Activated CD8-positive, alpha-beta memory T cell treated with anti-CD3 and anti-CD28 coated beads, Interleukin-2, amount 50 U/mL, for 48 hours (primary cell): ENCODE measurements around the gene CDH15.
"Not testable (repeated sequence)": the region's sequence is repeated elsewhere in the genome, so short reads cannot be mapped to it uniquely, and the experiment has no call there.

Experiments used
- DNase-seq: peaks from one replicate; pipeline ENCODE4 v3.0.0-alpha.2; 2020

Gene CDH15

DNA sequence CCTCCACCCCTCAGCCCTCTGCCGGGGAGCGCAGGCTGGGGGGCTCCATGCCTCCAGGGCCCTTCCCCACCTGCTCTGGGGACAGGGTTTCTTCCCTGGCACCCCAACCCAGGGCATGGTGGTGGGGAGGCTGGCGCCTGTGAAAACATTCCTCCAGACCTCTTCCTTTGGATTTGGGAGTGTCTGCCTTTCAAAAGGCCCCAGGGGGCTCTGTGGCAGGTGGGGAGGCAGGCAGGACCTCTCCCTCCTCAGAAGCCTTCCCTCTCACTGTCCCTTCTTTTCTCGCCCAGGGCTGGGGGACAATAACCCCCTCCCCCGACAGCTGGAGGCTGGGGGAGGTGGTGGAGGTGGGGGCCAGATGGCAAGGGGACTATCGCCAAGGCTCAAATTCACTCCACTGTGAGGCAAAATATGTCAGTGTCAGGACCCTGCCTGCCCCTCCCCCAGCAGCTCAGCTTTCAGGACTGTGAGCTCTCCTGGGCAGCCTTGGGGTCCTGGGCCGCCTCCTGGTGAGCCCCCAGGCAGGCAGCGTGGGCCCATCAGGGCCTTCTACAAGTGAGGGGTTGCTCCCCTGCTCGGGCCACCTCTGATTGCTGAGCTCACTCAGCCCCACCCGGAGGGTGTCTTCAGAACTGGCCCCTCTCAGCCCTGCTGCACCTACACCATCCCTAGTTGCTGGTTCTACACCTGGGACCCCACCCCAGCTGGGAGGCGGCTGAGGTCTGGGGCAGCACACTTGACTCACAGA lies 1.8 kb downstream of the CDH15 start:
- DNase-seq: no peak

DNA sequence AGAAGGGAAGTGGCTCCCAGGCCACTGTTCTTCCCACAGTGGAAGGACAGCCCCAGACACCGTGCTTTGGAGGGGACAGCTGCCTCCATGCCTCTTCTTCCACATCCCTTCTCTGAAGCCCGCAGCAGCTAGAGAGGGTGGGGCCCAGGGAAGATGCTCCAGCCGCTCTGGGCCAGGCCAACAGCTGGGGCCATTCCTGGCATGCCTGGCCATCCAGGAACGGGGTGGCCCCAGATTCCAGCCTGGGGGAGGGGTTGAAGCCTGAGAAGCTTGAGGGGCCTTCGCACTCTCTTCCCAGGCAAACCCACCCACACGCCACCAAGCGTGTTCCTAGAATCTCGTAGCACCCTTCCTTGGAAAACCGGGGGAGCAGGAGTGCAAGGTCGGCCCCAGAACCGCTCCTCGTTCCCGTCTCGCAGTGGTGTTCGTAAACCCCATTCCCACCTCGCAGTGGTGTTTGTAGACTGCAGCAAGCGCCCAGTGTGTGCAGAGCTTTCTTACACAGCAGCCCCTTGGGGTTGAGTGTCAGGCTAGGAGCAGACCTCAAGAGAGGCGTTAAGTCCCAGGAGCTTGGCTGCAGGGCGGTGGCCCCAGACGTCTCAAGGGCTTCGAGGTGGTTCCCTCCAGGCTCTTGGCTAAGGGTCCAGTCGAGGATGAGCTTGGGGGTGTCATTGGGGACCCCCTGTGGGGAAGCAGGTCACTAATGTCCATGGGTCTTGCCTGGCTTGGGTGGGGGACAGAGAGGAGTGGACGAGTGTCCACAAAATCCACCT lies 2.7 kb downstream of the CDH15 start:
- DNase-seq: no peak

DNA sequence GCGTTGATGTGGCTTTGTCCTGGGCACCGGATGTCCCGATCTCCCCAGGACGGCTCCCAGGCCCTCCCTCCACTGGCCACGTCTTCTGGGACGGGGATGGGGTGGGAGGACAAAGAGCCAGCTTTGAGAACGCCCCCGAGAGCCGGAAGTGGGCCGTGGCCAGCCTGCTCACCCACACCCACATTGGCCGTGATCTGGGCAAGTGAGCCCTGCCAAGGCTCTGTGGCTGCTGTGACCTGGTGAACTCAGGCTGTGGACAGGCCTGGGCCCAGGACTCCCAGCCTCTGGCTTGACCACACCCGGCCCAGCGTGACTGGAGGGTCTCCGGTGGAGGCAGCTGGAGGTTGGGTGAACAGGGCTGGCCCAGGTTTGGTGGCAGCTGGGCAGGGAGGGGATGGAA lies 3.3 kb downstream of the CDH15 start:
- DNase-seq: no peak

DNA sequence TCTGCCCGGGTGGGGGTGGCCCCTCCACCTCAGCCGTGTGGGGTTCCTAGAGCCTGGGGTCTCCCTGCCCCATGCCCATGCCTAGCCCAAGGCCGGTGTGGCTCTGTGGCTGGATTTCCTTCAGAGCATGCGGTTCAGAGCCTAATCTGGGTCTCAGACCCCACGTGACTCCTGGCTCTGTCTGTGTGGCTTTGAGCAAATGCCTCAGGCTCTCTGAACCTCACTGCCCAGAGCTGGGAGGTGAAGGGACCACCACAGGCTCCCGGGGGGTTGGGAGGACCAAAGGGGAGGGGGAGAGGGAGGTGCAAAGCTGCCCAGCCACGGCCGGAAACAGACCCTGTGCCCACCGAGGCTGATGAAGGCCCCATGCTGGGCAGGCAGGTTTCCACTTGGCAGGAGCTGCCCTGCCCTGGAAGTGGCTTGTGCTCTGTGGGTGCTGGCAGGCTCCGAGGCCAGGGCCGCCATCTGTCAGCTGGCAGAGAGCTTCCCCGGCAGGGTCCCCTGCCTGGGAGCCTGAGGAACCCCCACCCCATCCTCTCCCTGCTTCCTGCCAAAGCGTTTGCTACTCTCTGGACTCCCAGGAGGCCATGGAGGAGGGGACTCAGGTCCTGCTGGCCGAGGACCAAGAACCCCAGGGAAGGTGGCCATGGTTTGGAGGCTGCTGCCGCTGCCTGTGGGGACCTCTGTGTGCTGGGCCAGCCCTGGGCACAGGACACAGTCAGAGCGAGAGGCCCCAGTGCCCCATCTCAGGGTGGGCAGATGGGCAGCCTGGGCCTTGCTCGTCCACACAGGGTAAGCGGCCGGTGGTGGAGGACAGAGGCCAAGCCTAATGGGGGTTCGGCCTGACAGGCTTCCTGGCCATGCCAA lies 4.0 kb downstream of the CDH15 start:
- DNase-seq: no peak

DNA sequence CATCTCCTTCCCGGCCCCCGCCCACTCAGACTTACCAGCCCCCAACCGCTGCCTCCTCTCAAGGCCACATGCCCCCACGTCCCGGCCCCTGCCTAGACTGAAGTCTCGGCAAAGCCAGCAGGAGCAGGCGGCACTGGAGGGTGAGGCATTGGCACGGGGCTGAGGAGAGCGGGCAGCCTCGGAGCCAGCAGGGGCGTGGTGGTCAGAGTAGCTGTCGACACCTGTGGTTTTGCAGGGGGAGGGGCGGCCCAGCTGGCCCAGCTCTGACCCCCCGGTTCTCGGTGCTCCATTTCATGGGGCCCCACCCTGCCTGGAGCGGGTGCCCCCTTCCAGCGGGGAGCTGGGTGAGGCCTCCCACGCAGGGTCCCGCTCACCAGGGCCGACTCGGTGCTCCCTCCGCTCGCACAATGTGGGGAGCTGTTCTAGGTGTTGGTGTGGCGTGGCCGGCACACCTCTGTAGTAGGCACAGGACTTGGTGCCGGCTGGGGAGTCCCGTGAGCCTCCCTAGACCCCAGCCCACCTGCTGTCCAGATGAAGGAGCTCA lies 4.7 kb downstream of the CDH15 start:
- DNase-seq: no peak

DNA sequence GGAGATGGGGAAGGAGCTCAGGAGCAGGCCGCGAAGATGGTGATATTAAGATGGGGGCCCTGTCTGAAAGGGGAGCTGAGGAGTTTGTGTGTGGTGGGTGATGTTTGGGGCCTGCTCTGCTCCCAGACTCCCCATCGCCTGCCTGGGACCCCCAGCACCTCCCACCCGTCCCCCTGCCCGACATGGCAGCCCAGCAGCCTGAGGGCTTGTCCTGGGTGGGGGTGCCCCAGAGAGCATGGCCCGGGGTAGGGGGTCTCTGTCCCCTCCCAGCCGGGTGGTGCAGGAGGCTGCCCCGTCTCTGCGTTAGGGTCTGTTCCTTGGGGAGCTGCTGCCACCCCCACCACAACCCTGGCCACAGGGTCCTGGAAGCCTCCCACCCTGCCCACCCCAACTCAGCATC lies 5.2 kb downstream of the CDH15 start:
- no peak for DNase-seq

DNA sequence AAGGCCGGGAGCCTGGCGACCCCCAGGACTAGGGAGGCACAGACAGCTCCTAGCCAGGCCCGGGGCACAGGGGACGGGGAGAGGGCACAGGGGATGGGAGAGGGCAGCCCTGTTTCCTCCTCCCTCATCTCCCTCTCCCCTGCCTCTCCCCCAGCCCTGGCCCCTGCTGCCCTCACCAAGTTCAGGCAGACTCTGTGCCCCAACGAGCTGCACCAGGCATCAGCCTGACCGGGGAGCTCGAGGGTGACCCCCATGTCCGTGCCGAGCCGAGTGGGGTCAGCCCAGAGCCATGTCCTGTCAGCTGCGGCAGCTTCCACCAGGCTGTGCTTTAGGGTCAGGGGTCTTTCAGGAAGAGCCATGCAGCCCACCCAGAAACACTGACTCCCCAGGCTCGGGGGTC lies 6.0 kb downstream of the CDH15 start:
- no peak for DNase-seq

DNA sequence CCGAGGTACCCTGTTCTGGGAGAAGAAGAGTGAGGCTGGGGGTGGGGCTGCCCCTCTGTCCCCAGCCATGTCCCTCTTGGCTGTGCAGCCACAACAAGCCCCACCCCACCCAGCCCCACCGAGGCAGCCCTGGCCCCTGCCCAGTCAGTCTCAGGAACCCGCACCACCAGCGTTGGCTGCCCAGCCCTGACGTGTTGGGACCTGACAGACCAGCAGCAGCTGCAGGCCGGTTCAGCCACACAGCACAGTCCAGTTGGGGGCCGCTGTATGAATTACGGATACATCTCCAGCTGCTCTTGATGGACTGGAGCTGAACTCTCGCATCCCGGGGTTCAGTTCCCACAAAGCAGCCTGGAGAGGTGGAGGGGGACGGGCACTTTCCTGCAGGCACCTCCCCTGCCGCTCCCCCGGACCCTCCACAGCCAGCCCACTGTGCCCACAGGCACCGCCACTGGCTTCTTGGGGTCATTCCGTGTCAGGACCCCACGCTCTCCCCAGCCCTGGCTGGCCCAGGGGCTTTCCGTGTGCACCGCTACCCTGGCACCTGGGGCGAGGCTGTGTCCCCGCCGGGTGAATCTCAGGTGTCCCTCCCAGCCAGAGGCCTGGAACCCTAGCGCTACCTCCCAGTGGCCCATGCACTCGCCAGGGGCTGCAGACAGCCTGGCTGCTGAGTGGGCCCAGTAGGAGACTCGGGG lies 7.1 kb downstream of the CDH15 start:
- no peak for DNase-seq

DNA sequence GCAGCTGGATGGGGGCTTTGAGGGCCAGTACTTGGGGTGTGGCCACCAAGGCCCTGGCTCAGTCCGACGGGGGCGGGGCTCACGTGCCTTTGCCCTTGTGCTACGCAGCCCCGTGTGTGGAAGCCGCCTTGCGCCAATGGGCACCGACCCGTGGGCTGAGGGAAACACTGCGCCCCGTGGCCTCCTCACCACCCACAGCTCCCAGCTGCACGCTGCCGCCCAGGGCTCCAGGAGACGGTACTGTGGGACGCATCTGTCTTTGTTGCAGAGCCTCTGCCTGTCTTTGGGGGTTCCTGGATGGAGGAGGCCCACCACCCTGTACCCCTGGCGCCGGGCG lies 7.6 kb downstream of the CDH15 start:
- DNase-seq: no peak

DNA sequence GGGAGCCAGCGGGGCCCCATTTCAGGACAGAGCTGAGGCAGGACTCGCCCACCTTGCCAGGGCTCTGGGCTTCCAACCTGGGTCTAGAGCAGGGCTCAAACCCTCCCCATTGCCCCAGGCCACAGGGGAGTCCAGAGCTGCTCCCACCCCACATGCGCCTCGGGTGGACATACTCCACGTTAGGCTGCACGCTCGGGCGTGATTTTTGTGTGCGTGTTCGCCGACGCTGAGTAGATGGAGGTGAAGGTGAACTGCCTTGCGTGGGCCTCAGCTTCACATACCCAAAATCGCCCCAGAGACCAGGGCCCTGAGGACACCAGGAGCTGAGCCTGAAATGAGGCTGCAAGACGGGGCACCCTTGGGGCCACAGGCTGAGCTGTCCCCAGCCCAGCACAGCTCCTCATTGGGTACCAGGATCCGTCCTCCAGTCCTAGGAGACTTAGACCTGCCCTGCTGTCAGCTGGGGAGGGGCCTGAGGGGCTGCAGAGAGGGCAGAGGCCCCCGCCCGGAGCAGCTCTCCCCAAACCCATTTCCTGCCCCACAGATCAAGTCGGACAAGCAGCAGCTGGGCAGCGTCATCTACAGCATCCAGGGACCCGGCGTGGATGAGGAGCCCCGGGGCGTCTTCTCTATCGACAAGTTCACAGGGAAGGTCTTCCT lies 8.2 kb downstream of the CDH15 start:
- DNase-seq: no peak

DNA sequence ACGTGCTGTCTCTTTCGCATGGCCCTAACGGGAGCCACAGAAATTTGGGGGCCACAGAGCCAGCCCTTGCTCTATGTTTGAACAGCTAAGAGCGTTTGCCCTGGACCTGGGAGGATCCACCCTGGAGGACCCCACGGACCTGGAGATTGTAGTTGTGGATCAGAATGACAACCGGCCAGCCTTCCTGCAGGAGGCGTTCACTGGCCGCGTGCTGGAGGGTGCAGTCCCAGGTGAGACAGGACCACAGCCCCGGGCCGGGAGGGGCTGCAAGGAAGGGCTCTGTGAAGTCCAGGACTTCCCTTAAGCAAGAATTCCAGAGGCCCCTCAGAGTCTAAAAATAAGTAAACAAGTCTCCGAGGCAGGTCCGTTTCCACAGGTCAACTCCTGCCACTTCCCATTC lies 11.9 kb downstream of the CDH15 start:
- DNase-seq: no peak

DNA sequence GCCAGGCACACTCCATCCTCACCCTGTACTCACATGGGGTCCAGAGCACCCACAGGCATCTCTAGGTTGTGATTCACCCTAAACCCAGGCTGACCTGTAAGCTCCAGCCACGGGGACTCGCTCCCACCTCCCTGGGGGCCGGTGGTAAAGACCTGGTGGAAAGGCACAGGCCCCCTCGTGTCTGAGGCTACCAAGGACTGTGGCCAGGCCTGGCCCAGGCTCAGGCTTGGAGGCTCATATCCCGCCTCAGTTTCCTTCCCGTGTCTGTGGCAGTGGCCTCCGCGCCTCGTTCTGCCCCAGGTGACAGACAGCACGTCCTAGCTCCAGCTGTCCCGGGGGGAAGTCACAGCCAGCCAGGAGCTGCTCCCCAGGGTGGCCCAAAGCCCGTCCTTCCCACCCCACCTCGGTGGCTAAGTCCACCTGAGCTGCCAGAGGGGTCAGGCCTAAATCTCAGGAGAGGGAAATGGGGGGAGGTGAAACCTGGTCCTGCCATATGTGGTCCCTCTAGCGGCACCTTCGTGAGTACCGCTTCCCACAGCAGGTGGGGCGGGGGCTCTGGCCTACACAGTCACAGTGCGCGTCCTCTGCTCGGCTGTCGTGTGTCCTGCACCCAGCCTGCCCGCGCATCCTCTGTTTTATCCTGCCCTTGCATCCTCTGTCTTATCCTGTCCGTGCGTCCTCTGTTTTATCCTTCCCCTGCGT lies 12.6 kb downstream of the CDH15 start:
- no peak for DNase-seq

DNA sequence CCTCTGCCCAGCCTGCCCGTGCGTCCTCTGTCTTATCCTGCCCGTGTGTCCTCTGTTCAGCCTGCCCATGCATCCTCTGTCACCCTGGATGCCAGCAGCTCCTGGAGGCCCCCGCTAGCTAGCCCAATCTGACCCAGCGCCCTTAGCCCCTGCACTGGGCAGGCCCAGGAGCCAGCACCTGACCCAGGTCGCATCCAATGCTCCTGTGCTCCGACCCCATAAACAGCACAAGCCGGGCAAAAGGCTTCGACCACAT lies 13.1 kb downstream of the CDH15 start:
- no peak for DNase-seq

DNA sequence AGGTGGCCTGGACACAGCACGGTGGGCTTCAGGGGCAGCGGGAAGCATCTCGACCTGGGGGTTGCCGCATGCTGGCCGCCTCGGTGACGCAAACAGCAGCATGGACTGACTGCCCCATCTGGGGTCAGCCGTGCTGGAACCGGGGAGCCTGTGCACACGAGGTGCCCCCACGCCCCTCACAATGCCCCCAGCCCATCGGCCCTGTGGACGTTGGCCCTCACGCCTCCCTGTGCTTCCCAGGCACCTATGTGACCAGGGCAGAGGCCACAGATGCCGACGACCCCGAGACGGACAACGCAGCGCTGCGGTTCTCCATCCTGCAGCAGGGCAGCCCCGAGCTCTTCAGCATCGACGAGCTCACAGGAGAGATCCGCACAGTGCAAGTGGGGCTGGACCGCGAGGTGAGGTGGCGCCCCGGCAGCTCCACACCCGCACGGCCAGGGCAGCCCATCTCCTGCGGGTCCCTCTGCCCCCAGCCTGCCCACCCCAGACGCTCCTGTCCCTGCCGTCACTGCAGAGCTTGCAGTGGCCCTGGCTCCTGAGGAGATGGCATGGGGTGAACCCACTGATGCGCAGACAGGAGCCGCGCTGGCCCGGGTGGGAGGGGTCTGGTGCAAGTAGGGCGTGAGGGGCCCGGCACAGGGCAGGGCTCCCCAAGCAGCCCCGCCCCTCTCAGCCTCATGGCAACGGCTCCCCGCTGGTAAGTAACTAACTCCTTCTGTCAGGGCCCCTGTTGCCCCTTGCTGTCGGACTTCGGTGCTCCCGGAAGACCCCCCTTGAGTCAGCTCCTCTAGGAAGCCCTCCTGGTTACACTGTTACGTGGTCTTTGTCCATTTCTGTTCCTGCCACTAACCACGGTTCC lies 13.6 kb downstream of the CDH15 start:
- DNase-seq: no peak

DNA sequence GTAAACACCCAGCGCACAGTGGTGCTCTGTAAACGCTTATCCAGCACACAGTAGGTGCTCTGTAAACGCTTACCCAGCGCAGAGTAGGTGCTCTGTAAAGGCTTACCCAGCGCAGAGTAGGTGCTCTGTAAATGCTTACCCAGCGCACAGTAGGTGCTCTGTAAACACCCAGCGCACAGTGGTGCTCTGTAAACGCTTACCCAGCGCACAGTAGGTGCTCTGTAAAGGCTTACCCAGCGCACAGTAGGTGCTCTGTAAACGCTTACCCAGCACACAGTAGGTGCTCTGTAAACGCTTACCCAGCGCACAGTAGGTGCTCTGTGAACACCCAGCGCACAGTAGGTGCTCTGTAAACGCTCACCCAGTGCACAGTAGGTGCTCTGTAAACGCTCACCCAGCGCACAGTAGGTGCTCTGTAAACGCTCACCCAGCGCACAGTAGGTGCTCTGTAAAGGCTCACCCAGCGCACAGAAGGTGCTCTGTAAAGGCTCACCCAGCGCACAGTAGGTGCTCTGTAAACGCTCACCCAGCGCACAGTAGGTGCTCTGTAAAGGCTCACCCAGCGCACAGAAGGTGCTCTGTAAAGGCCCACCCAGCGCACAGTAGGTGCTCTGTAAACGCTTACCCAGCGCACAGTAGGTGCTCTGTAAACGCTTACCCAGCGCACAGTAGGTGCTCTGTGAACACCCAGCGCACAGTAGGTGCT lies 14.5 kb downstream of the CDH15 start:
- not testable (repeated sequence) for DNase-seq

DNA sequence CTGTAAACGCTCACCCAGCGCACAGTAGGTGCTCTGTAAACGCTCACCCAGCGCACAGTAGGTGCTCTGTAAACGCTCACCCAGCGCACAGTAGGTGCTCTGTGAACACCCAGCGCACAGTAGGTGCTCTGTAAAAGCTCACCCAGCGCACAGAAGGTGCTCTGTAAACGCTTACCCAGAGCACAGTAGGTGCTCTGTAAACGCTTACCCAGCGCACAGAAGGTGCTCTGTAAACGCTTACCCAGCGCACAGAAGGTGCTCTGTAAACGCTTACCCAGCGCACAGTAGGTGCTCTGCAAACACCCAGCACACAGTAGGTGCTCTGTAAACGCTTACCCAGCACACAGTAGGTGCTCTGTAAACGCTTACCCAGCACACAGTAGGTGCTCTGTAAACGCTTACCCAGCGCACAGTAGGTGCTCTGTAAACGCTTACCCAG lies 15.1 kb downstream of the CDH15 start:
- not testable (repeated sequence) for DNase-seq

DNA sequence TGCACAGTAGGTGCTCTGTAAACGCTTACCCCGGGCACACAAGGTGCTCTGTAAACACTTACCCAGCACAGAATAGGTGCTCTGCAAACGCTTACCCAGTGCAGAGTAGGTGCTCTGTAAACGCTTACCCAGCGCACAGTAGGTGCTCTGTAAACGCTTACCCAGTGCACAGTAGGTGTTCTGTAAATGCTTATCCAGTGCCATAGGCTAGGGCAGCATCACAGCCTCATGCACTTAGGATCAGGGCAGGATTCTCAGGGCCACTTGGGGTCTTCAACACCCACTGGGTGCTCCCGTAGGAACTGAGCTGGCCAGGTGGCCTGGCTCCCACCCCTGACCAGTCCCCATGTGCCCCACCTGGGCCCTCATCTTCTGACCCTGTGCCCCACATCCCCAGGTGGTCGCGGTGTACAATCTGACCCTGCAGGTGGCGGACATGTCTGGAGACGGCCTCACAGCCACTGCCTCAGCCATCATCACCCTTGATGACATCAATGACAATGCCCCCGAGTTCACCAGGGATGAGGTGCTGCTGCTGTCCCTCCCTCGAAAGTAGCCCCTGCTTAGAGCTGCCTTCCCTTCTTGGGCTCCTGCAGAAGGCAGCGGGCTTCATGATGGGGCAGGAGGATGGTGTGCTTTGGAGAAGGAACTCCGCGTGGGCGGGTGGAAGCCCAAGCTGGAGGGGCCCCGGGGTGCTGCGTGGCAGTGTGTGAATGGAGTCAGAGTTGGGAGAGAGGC lies 15.7 kb downstream of the CDH15 start:
- DNase-seq: peak; percentile 71

DNA sequence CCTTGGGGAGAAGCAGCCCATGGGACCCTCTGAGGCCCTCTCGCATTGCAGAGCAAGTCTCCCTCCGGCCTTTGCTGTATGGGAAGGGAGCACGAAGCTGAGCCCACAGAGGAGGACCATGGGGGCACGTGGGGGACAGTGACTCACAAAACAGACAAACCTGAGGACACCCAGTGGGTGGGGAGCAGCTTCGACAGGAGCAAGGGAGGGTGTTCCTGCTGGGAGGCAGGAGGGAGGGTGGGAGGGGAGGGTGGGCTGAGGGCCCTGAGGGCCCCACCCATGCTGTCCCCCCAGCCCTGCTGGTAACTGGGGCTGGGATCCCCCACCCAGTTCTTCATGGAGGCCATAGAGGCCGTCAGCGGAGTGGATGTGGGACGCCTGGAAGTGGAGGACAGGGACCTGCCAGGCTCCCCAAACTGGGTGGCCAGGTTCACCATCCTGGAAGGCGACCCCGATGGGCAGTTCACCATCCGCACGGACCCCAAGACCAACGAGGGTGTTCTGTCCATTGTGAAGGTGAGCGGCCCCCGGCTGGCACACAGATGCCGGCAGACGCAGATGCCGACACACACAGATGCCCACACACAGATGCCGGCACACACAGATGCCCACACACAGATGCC lies 16.3 kb downstream of the CDH15 start:
- DNase-seq: no peak
